ENCODE data around the gene SDK1.

DNA sequence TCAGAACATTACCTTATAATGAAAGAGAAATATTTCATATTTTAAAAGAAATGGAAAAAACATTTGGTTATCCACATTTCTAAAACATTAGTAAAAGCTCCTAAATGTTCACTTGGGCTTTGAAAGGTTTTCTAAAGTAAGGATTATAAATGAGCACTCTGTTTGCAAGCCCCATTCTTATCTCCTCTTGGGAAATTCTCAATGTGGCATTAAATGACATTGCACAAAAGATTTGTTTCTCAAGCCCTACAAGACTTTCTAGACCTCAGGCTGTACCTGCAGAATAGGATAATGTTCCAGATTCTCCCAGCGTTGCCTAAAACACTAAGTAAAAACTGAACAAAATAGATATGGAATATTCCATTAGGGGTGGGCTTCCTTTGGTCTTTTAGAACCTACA is 723.1 kb downstream of the SDK1 start:
- TF ChIP-seq, protein P1, sequence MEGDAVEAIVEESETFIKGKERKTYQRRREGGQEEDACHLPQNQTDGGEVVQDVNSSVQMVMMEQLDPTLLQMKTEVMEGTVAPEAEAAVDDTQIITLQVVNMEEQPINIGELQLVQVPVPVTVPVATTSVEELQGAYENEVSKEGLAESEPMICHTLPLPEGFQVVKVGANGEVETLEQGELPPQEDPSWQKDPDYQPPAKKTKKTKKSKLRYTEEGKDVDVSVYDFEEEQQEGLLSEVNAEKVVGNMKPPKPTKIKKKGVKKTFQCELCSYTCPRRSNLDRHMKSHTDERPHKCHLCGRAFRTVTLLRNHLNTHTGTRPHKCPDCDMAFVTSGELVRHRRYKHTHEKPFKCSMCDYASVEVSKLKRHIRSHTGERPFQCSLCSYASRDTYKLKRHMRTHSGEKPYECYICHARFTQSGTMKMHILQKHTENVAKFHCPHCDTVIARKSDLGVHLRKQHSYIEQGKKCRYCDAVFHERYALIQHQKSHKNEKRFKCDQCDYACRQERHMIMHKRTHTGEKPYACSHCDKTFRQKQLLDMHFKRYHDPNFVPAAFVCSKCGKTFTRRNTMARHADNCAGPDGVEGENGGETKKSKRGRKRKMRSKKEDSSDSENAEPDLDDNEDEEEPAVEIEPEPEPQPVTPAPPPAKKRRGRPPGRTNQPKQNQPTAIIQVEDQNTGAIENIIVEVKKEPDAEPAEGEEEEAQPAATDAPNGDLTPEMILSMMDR (IDR thresholded peaks at IDR 0.05; ENCODE audit: low read depth, low read length) = no peak
- TF ChIP-seq POLR2A (IDR thresholded peaks at IDR 0.05; ENCODE audit: extremely low read depth, insufficient read length) = no peak

All from NB4 (cell line).